Head of caudate nucleus (tissue), 42 donors: ENCODE data around the gene ANKRD10.
A peak's percentile ranks its signal among the peaks of the same experiment; 100 is the strongest.

Source experiments
- DNase-seq, 42 donors: peaks; one replicate each; pipeline versions ENCODE4 v3.0.0 to v3.0.0-alpha.2; 2020 to 2021; ENCODE audit warnings: mixed read lengths in 7 of 42
- intact Hi-C: fragments of 100-400 bp; cut with DNase I; formaldehyde crosslinking; loops from one replicate; pipeline ENCODE4 v1.15.0; 2022

Gene ANKRD10

GRCh38 chr13:110894086-110894485 lies 20.8 kb downstream of the ANKRD10 start:
- intact Hi-C loops = no loop called here
- no peak for DNase-seq

- DNase-seq = no peak
- intact Hi-C loops = no loop called here
Measured at GRCh38 chr13:110893571-110893970, 21.3 kb downstream of the ANKRD10 start.

- no peak for DNase-seq
- intact Hi-C loops = no loop called here
Measured at GRCh38 chr13:110890279-110891165, 24.3 kb downstream of the ANKRD10 start.

- intact Hi-C loops = no loop called here
Measured at GRCh38 chr13:110888390-110888789, 26.5 kb downstream of the ANKRD10 start.

GRCh38 chr13:110887597-110888333 lies 27.1 kb downstream of the ANKRD10 start:
- intact Hi-C loops = no loop called here
- DNase-seq = peak; percentile 29 to 89 (median 60)

More at GRCh38 chr13:110888390-110888789, 26.5 kb downstream of the ANKRD10 start:
- DNase-seq = no peak

GRCh38 chr13:110886870-110887596 lies 27.8 kb downstream of the ANKRD10 start:
- intact Hi-C loops = no loop called here

GRCh38 chr13:110885966-110886869 lies 28.7 kb downstream of the ANKRD10 start:
- no peak for DNase-seq
- intact Hi-C loops = no loop called here

More at GRCh38 chr13:110886870-110887596, 27.8 kb downstream of the ANKRD10 start:
- DNase-seq = no peak

GRCh38 chr13:110885516-110885915 lies 29.4 kb downstream of the ANKRD10 start:
- intact Hi-C loops = no loop called here
- no peak for DNase-seq

- intact Hi-C loops = no loop called here
- DNase-seq = no peak
Measured at GRCh38 chr13:110884517-110884916, 30.4 kb downstream of the ANKRD10 start.

GRCh38 chr13:110883542-110883941 lies 31.3 kb downstream of the ANKRD10 start:
- intact Hi-C loops = no loop called here
- DNase-seq = no peak

- intact Hi-C loops = no loop called here
- no peak for DNase-seq
Measured at GRCh38 chr13:110882972-110883371, 31.9 kb downstream of the ANKRD10 start.

- intact Hi-C loops = no loop called here
Measured at GRCh38 chr13:110881839-110882627, 32.8 kb downstream of the ANKRD10 start.

GRCh38 chr13:110880627-110881026 lies 34.2 kb downstream of the ANKRD10 start:
- intact Hi-C loops = no loop called here
- DNase-seq = peak in 4 of 42 donors; percentile 20 to 33 (median 22)

More at GRCh38 chr13:110881839-110882627, 32.8 kb downstream of the ANKRD10 start:
- DNase-seq = no peak

- no peak for DNase-seq
- intact Hi-C loops = no loop called here
Measured at GRCh38 chr13:110879482-110879881, 35.4 kb downstream of the ANKRD10 start.

GRCh38 chr13:110877737-110878258 lies 37.1 kb downstream of the ANKRD10 start:
- intact Hi-C loops = no loop called here
- no peak for DNase-seq

- intact Hi-C loops = no loop called here
- no peak for DNase-seq
Measured at GRCh38 chr13:110876609-110877008, 38.3 kb downstream of the ANKRD10 start.

GRCh38 chr13:110875241-110875640 lies 39.6 kb downstream of the ANKRD10 start:
- DNase-seq = no peak
- intact Hi-C loops = no loop called here
